Measurements from ENCODE around the gene SLC22A6.
A peak's percentile ranks its signal among the peaks of the same experiment; 100 is the strongest.

Gene SLC22A6

GRCh38 chr11:62974848-62975522, 9.8 kb downstream of the SLC22A6 start:
- no peak for DNase-seq (ENCODE audit: low read depth)
- no peak overlapping the region for H3K4me3 ChIP-seq (ENCODE audit: low read depth, low read length)
- peak; percentile 77 for TF ChIP-seq CTCF (IDR thresholded peaks at IDR 0.05; ENCODE audit: control insufficient read depth, extremely low read depth, insufficient read depth)

- no peak overlapping the region for H3K4me3 ChIP-seq (ENCODE audit: low read depth, low read length)
- DNase-seq (ENCODE audit: low read depth) = no peak
- no peak for TF ChIP-seq CTCF (IDR thresholded peaks at IDR 0.05; ENCODE audit: control insufficient read depth, extremely low read depth, insufficient read depth)
Observed at GRCh38 chr11:62965574-62965973, 19.2 kb downstream of the SLC22A6 start.

GRCh38 chr11:62962391-62962790, 22.4 kb downstream of the SLC22A6 start:
- no peak for TF ChIP-seq CTCF (IDR thresholded peaks at IDR 0.05; ENCODE audit: control insufficient read depth, extremely low read depth, insufficient read depth)
- no peak overlapping the region for H3K4me3 ChIP-seq (ENCODE audit: low read depth, low read length)
- no peak for DNase-seq (ENCODE audit: low read depth)

GRCh38 chr11:62961017-62961570, 23.7 kb downstream of the SLC22A6 start:
- DNase-seq (ENCODE audit: low read depth) = no peak
- no peak overlapping the region for H3K4me3 ChIP-seq (ENCODE audit: low read depth, low read length)
- TF ChIP-seq CTCF (IDR thresholded peaks at IDR 0.05; ENCODE audit: control insufficient read depth, extremely low read depth, insufficient read depth) = no peak

GRCh38 chr11:62959422-62959980, 25.3 kb downstream of the SLC22A6 start:
- no peak for TF ChIP-seq CTCF (IDR thresholded peaks at IDR 0.05; ENCODE audit: control insufficient read depth, extremely low read depth, insufficient read depth)
- no peak for DNase-seq (ENCODE audit: low read depth)
- no peak overlapping the region for H3K4me3 ChIP-seq (ENCODE audit: low read depth, low read length)

- H3K4me3 ChIP-seq (ENCODE audit: low read depth, low read length) = no peak overlapping the region
- DNase-seq (ENCODE audit: low read depth) = no peak
- TF ChIP-seq CTCF (IDR thresholded peaks at IDR 0.05; ENCODE audit: control insufficient read depth, extremely low read depth, insufficient read depth) = no peak
Observed at GRCh38 chr11:62958547-62959421, 26.0 kb downstream of the SLC22A6 start.

Measured in LNCaP clone FGC (cell line).